Activated naive CD4-positive, alpha-beta T cell treated with anti-CD3 and anti-CD28 coated beads for 36 hours (primary cell): Measurements from ENCODE around the gene CDC42EP3. TPM values are rescaled to one million over a fixed set of nuclear protein-coding genes. Genes with fewer than 3 reads are reported as not detected.

Source experiments
- CTCF ChIA-PET: fragments of 350-600 bp; sonication (Branson Sonifier 250); formaldehyde crosslinking; loops from one replicate; lab custom pipeline; 2021; ENCODE audit warnings: antibody characterized with exemption; lab: Charles Lee
- DNase-seq: peaks from one replicate; pipeline ENCODE4 v3.0.0-alpha.2; 2020
- H3K27ac Mint-ChIP-seq: one replicate; pipeline ENCODE4 v1.8.0; 2021; ENCODE audit warnings: mild to moderate bottlenecking, mixed read lengths
- H3K27me3 Mint-ChIP-seq: one replicate; pipeline ENCODE4 v1.8.0; 2021; ENCODE audit warnings: low read depth, mixed read lengths
- H3K36me3 Mint-ChIP-seq: one replicate; pipeline ENCODE4 v1.8.0; 2021; ENCODE audit warnings: low read depth, mixed read lengths
- H3K4me1 Mint-ChIP-seq: one replicate; pipeline ENCODE4 v1.8.0; 2021; ENCODE audit warnings: low read depth, mixed read lengths
- H3K4me3 Mint-ChIP-seq: one replicate; pipeline ENCODE4 v1.8.0; 2021; ENCODE audit warnings: mild to moderate bottlenecking, moderate library complexity, mixed read lengths
- H3K9me3 Mint-ChIP-seq: one replicate; pipeline ENCODE4 v1.8.0; 2021; ENCODE audit warnings: mixed read lengths
- intact Hi-C: fragments of 100-400 bp; cut with micrococcal nuclease; formaldehyde crosslinking; loops from one replicate; pipeline ENCODE4 v1.15.1; 2023
- total RNA-seq, 2 experiments: library from RNA; stranded (reverse); gene quantifications; one replicate each; pipeline ENCODE4 v1.2.3, GENCODE V29; 2021

The CDC42EP3 gene, protein sequence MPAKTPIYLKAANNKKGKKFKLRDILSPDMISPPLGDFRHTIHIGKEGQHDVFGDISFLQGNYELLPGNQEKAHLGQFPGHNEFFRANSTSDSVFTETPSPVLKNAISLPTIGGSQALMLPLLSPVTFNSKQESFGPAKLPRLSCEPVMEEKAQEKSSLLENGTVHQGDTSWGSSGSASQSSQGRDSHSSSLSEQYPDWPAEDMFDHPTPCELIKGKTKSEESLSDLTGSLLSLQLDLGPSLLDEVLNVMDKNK
- total RNA-seq, result 1 to 10 TPM; 8.5 to 9.4 TPM

DNA sequence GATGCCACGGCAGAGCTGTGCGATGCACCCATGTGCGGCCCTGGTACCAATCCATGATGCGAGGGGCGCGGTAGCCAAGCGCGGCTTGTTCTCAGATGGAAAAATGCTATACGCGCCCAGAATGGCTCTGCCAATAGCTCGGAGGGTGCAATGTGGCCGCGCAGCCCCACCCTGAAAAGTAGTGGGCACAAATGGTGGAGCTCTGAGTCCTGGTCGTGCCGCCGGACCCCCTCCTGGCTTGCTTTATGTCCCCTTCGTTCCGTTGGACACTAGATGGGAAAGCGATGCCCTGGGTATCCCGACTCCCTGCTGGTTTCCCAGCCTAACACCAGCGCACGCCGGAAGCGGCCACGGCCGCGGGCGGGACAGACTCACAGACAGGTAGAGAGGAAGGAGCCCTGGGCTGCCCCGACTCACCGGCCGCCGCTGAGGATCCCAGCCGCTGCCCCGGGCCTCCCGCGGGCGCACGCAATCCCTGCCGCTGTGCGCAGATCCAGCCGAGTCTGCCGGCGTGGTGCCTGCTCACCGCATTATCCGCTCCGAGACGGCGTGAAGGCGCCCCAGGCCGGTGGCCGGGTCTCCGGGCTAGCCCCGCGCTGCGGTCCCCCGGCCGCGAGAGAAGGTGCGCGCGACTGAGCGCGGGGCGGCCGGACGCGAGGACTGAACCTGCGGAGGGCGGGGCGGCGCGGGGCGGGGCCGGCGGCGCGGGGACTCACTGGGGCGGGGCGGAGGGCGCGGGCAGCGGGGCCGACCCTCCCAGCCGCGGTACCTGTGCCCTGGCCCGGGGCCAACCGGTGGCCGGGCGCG is at the start of gene CDC42EP3:
TSS of gene CDC42EP3 (minus strand) at position 634 of the 807 bp plus-strand sequence. CDS start 25,055 bp downstream, outside the sequence.
- Mint-ChIP-seq H3K27ac (peak within 1 kb of the TSS; percentile 80), H3K4me3 (peak within 1 kb of the TSS; percentile 90), H3K4me1 (peaks cover 39% of the 10 kb centered on the region), H3K27me3 (no peaks in the 10 kb centered on the region), H3K9me3 (no peaks in the 10 kb centered on the region), H3K36me3 (no peaks in the 10 kb centered on the region)
- CTCF ChIA-PET, result interaction anchor here (0.9 to 1.1 kb wide), 3 partner anchors 17 to 206 kb away, joined by 3 to 5 read pairs (median 5); no protein-coding TSS in a partner anchor
- DNase-seq, result peak; percentile 60
- intact Hi-C loops, result loop anchor here (1.0 to 5.0 kb wide), 8 partner anchors 15 to 589 kb away; partner anchors contain the start of genes GPATCH11, HEATR5B and PRKD3

DNA sequence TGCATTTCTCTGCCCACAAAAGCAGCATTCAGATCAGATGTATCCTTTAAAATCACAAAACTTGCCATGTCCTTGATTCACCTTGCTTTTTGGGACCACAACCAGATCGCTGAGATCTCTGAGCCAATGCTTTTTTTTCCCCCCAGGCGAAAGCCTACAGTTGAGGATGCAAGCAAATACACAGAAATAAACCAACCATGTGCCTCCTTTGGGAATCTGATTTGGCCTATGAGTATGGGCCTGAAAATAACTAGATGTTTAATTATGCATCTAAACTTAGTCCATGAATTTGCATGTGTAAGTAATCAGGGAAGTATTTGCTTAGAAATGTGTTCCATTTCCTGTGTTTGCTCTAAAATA is 49.7 kb upstream of the CDC42EP3 start:
- no peak overlapping the region for H3K4me3 Mint-ChIP-seq
- intact Hi-C loops, result no loop called here
- H3K4me1 Mint-ChIP-seq, result no peaks in the 10 kb centered on the region
- no peak for DNase-seq
- H3K9me3 Mint-ChIP-seq, result peaks cover 3% of the 10 kb centered on the region
- CTCF ChIA-PET, result no interaction called here
- no peak overlapping the region for H3K27ac Mint-ChIP-seq
- H3K36me3 Mint-ChIP-seq, result no peaks in the 10 kb centered on the region
- no peaks in the 10 kb centered on the region for H3K27me3 Mint-ChIP-seq

DNA sequence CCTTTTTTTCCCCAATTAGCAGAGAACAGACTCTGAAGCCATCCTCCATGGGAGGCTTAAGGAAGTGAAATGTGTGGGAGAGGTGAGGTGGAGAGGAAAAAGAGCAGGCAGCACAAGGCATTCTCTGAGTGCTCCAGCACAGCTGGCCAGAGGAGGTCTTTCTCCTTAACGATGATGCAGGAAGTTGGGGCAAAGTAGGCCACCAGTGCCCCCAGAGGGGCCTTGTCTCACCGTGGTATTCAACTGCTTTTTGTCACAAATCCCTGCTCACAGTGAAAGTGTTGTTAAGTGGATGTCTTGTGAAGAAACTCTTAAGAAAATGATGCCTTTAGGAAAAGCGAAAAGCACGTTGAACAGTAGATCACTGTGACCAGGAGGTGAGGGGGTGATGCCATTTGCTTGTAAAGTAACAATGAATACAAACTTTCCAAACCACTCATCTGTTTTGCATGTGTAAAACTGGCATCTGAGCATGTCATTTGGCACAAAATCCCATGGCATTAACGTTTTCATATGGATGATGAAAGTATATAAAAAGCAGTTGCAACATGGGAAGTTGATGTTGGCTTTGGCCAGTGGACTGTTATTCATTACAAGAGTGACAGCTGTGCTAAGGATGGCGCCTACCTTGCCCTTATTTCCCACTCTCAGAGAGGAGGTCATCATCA is 49.2 kb upstream of the CDC42EP3 start:
- Mint-ChIP-seq H3K27ac (no peak overlapping the region), H3K4me3 (no peak overlapping the region), H3K4me1 (no peaks in the 10 kb centered on the region), H3K9me3 (peaks cover 3% of the 10 kb centered on the region), H3K27me3 (no peaks in the 10 kb centered on the region), H3K36me3 (no peaks in the 10 kb centered on the region)
- CTCF ChIA-PET, result no interaction called here
- intact Hi-C loops, result no loop called here
- no peak for DNase-seq

DNA sequence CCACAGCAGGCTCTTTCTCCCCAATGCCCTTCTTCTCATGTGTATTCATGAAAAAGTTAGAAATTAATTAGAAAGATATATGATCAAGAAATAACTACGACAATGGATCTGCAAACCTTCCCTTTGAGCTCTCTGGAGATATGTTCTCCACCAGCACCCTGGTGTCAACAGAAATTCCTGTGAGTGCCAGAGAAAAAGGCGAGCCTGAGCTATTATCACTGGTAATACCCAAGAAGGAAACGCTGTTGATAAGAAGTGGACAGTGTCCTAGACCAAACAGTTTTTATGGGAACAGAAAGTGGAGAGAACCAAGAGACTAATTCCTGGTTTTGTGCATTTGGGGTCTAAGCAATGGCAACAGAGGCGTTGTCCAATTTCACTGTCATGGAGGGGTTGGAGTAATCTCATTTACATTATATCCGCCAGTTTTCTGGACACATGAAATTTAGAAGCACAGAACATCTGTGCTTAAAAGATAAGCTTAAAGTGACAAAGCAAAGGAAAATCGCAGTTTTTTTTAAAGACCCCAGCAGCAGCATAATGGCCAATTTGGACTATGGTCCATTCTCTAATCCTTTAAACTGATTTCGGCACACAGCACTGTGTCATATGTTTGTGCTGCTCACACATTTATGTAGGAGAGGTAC is 47.2 kb upstream of the CDC42EP3 start:
- CTCF ChIA-PET, result no interaction called here
- no peak overlapping the region for H3K27ac Mint-ChIP-seq
- H3K4me1 Mint-ChIP-seq, result peaks cover under 1% of the 10 kb centered on the region
- no peaks in the 10 kb centered on the region for H3K27me3 Mint-ChIP-seq
- no peaks in the 10 kb centered on the region for H3K36me3 Mint-ChIP-seq
- H3K9me3 Mint-ChIP-seq, result peaks cover 7% of the 10 kb centered on the region
- H3K4me3 Mint-ChIP-seq, result no peak overlapping the region
- no peak for DNase-seq
- intact Hi-C loops, result no loop called here

DNA sequence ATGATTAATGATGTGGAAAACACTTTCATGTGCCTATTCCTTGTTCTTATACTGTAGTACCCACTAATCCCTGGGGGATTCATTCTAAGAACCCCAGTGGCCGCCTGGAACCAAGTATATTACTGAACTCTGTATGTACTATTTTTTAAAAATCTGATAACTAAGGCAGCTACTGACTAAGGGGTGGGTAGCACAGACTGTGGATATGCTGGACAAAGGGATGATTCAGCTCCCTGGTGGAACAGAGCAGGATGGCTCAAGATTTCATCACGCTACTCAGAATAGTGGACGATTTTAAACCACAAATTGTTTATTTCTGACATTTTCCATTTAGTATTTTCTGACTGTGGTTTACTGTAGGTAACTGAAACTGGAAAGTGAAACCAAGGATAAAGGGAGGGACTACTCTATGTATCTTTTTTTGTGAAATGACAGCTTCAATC is 41.8 kb upstream of the CDC42EP3 start:
- intact Hi-C loops, result no loop called here
- peaks cover 5% of the 10 kb centered on the region for H3K9me3 Mint-ChIP-seq
- CTCF ChIA-PET, result no interaction called here
- no peaks in the 10 kb centered on the region for H3K36me3 Mint-ChIP-seq
- H3K4me3 Mint-ChIP-seq, result no peak overlapping the region
- no peak for DNase-seq
- peaks cover 22% of the 10 kb centered on the region for H3K4me1 Mint-ChIP-seq
- no peak overlapping the region for H3K27ac Mint-ChIP-seq
- H3K27me3 Mint-ChIP-seq, result no peaks in the 10 kb centered on the region

DNA sequence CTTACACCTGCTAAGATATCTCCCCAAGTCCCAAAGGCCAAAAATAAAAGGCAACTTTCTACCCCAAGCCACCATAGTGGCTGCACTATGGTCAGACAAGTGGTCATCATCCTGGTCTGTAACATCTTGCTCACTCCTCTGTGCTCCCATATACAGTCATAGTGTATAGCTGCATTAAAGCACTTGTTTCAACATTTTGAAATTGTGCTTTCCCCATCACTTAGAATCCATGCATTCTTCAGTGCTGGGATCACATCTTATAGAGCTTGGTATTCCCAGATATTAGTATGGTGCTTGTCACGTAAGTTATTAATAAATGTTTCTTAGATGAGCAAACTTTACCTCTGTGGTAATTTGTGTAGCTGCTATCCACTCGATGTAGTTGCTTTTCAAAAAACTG is 40.4 kb upstream of the CDC42EP3 start:
- no peak for DNase-seq
- Mint-ChIP-seq H3K36me3 (no peaks in the 10 kb centered on the region), H3K27ac (no peak overlapping the region), H3K4me1 (peaks cover 27% of the 10 kb centered on the region), H3K9me3 (peaks cover 5% of the 10 kb centered on the region), H3K27me3 (no peaks in the 10 kb centered on the region), H3K4me3 (no peak overlapping the region)
- CTCF ChIA-PET, result interaction anchor here (0.6 kb wide), 1 partner anchor 17 kb away, joined by 3 read pairs; no protein-coding TSS in a partner anchor
- intact Hi-C loops, result no loop called here

DNA sequence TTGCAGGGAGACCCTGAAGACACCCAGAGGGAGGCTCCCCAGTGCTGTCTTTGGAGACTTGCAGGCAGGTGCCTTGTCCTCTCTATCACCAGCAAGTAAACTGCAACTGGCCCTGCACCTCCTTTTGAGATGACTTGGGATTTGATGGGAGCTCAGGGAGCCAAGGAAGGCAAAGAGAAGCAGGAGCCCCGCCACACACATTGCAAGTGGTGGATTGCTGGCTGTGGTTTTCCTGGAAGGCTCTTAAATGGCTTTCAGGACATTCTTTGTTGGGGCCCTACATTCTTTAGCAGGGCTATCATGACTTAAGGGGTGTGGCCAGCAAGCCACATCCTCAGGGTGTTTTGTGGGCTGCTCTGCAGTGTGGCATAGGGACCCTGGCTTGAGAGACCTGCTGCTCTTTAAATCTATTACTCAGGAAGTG is 39.9 kb upstream of the CDC42EP3 start:
- peaks cover 4% of the 10 kb centered on the region for H3K9me3 Mint-ChIP-seq
- no peak overlapping the region for H3K27ac Mint-ChIP-seq
- peaks cover 31% of the 10 kb centered on the region for H3K4me1 Mint-ChIP-seq
- no peaks in the 10 kb centered on the region for H3K36me3 Mint-ChIP-seq
- CTCF ChIA-PET, result interaction anchor here (0.6 kb wide), 1 partner anchor 18 kb away, joined by 3 read pairs; no protein-coding TSS in a partner anchor
- peak; percentile 19 for DNase-seq
- intact Hi-C loops, result no loop called here
- H3K4me3 Mint-ChIP-seq, result no peak overlapping the region
- no peaks in the 10 kb centered on the region for H3K27me3 Mint-ChIP-seq

DNA sequence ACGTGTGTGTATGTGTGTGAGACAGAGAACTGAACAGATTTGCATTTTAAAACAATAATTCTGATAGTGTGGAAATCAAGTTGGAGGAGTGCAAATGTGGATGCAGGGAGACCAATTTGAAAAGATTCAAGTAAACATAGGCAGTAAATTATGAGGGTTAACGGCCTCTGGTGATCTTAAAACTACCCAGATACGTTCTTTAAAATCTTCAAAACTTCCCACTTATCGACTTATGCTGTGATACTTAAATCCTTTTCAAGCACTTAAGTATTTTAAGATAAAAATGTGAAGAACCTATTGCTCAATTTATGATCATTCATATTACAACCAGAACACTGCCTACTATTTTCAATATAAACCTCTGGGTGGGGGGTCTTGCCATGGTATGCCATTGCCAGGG is 37.7 kb upstream of the CDC42EP3 start:
- intact Hi-C loops, result no loop called here
- H3K9me3 Mint-ChIP-seq, result no peaks in the 10 kb centered on the region
- no peaks in the 10 kb centered on the region for H3K36me3 Mint-ChIP-seq
- peaks cover 33% of the 10 kb centered on the region for H3K4me1 Mint-ChIP-seq
- no peak overlapping the region for H3K4me3 Mint-ChIP-seq
- H3K27me3 Mint-ChIP-seq, result no peaks in the 10 kb centered on the region
- CTCF ChIA-PET, result no interaction called here
- no peak for DNase-seq
- H3K27ac Mint-ChIP-seq, result no peak overlapping the region

DNA sequence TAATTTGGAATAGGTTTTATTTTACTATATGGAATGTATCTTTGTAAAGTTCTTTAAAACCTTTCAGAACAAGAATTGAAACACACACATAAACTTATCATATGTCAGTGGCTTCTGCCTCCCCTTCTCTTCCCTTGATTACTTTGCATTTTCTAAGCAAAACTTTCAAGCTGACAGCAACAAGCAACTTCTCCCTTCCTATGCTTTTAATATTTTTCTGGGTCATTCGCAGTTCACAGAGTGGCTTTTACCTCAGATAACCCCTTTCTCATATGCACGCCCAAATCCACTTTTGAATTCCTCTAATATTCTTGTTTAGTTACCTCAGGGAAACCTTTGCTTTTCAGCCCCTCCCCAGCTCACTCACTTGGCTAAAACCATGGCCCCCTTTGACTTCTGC is 36.7 kb upstream of the CDC42EP3 start:
- intact Hi-C loops, result no loop called here
- Mint-ChIP-seq H3K4me1 (peaks cover 28% of the 10 kb centered on the region), H3K27ac (no peak overlapping the region), H3K27me3 (no peaks in the 10 kb centered on the region), H3K9me3 (no peaks in the 10 kb centered on the region), H3K4me3 (no peak overlapping the region), H3K36me3 (no peaks in the 10 kb centered on the region)
- no peak for DNase-seq
- CTCF ChIA-PET, result no interaction called here

DNA sequence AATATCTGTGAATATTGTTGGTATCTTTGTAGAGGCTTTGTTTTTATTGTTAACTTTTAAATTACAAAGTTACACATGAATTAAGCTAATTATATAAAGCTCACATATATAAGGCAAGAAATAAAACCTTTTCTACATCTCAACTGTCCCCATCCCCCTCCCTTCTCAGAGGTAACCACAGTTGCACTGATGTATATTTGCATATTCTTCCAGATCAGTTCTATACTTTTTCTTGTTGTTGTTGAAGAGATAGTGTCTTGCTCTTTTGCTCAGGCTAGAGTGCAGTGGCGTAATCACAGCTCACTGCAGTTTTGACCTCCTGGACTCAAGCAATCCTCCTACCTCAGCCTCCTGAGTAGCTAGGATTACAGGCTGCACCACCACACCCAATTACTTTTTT is 36.0 kb upstream of the CDC42EP3 start:
- Mint-ChIP-seq H3K27ac (no peak overlapping the region), H3K36me3 (no peaks in the 10 kb centered on the region), H3K9me3 (no peaks in the 10 kb centered on the region), H3K4me1 (peaks cover 24% of the 10 kb centered on the region), H3K27me3 (no peaks in the 10 kb centered on the region), H3K4me3 (no peak overlapping the region)
- no peak for DNase-seq
- CTCF ChIA-PET, result no interaction called here
- intact Hi-C loops, result no loop called here

DNA sequence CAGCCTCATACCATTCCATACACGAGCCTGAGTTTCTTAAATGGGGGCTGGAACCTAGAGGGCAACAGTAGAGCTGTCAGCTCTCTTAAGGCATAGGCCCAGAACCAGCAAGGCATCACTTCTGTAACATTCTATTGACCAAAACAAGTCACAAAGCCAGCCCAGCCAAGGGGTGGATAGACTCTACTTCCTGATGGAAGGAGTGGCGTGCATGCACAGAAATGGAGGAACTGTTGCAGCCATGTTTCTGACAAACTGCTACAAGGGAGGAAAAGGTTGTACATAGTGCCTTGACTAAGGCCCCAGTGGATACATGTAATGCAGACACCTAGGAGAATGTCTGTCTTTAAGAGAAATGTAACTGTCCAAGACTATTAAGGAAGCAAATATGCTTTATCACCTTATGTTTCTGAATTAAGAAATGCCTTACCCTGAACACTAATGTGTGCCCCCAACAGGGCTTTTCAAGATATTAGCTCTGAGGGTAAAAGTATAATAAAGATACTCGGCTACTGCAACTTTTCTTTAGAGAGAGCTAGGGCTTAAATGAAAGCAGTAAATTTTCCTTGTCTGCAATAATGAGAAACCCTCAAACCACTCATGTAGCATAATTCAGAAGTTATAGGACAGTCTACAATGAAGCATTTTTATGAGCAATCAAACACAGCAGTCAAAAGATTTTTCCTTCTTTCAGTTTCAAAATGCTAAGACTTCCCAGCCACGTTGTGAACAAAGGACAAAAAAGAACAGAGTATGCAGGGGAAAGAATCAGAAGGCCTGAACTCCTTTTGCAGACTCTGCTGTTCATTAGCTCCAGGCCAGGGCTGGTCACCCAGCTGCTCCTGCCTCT is 35.1 kb upstream of the CDC42EP3 start:
- no peak for DNase-seq
- H3K36me3 Mint-ChIP-seq, result no peaks in the 10 kb centered on the region
- CTCF ChIA-PET, result interaction anchor here (0.6 to 0.9 kb wide), 2 partner anchors 87 to 251 kb away, joined by 3 to 4 read pairs; no protein-coding TSS in a partner anchor
- no peaks in the 10 kb centered on the region for H3K27me3 Mint-ChIP-seq
- H3K4me3 Mint-ChIP-seq, result no peak overlapping the region
- H3K9me3 Mint-ChIP-seq, result no peaks in the 10 kb centered on the region
- peaks cover 19% of the 10 kb centered on the region for H3K4me1 Mint-ChIP-seq
- intact Hi-C loops, result no loop called here
- no peak overlapping the region for H3K27ac Mint-ChIP-seq
